ENCODE measurements around the gene ANKS1B.

ANKS1B gene

GRCh38 chr12:99529966-99530365, 454.8 kb downstream of the ANKS1B start:
- TF ChIP-seq CTCF (IDR thresholded peaks at IDR 0.05; ENCODE audit: low read depth, low read length): no peak
- no peak for DNase-seq (ENCODE audit: extremely low read depth, low read depth)

- no peak for TF ChIP-seq CTCF (IDR thresholded peaks at IDR 0.05; ENCODE audit: low read depth, low read length)
- no peak for DNase-seq (ENCODE audit: extremely low read depth, low read depth)
Observed at GRCh38 chr12:99528478-99528877, 456.3 kb downstream of the ANKS1B start.

- no peak for DNase-seq (ENCODE audit: extremely low read depth, low read depth)
- TF ChIP-seq CTCF (IDR thresholded peaks at IDR 0.05; ENCODE audit: low read depth, low read length): no peak
Observed at GRCh38 chr12:99523853-99524252, 460.9 kb downstream of the ANKS1B start.

- no peak for DNase-seq (ENCODE audit: extremely low read depth, low read depth)
- no peak for TF ChIP-seq CTCF (IDR thresholded peaks at IDR 0.05; ENCODE audit: low read depth, low read length)
Observed at GRCh38 chr12:99522456-99522855, 462.3 kb downstream of the ANKS1B start.

- TF ChIP-seq CTCF (IDR thresholded peaks at IDR 0.05; ENCODE audit: low read depth, low read length): no peak
- DNase-seq (ENCODE audit: extremely low read depth, low read depth): no peak
Observed at GRCh38 chr12:99521664-99522063, 463.1 kb downstream of the ANKS1B start.

GRCh38 chr12:99513066-99513465, 471.7 kb downstream of the ANKS1B start:
- DNase-seq (ENCODE audit: extremely low read depth, low read depth): no peak
- no peak for TF ChIP-seq CTCF (IDR thresholded peaks at IDR 0.05; ENCODE audit: low read depth, low read length)

GRCh38 chr12:99505805-99506204, 478.9 kb downstream of the ANKS1B start:
- no peak for TF ChIP-seq CTCF (IDR thresholded peaks at IDR 0.05; ENCODE audit: low read depth, low read length)
- DNase-seq (ENCODE audit: extremely low read depth, low read depth): no peak

All from AG09319 (cell line).